Astrocyte of the cerebellum (primary cell): ENCODE results near the gene CEP20.

Experiments
- DNase-seq: peaks from one replicate; pipeline ENCODE4 v3.0.0-alpha.2; 2011; ENCODE audit warnings: low read depth
- H3K4me3 ChIP-seq: 2 replicates; pipeline ENCODE4 v1.5.1; 2011; ENCODE audit warnings: mild to moderate bottlenecking, low read depth, low read length, moderate library complexity
- in situ Hi-C: cut with HindIII; loops from 2 replicates; pipeline ENCODE4 v1.10.0; 2017; ENCODE audit warnings: low sequenced_read_pairs
- TF ChIP-seq, protein P1 (sequence below): IDR thresholded peaks from 2 replicates; pipeline ENCODE4 v1.5.1; 2012; ENCODE audit warnings: low read length, low read depth, moderate library complexity, mild to moderate bottlenecking; ENCODE audit errors: missing control alignments

The CEP20 gene

DNA sequence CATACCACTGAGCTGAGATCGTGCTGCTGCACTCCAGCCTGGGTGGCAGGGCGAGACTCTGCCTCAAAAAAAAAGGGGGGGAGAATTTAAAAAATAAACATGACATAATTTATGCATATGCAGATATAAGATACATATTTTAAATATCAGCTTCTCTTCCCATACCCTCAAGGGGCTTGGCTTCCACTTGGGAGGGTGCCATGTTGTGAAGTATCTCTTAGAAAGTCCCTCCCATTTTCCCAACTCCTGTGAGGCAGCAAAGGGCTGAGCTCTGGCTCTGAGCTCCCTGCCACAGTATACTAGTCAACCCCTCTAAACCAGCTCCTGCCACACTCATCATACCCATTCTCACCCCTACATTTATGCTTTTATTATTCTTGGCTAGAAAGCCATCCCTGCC, 71.0 kb downstream of the CEP20 start:
- in situ Hi-C loops, result no loop called here
- no peak overlapping the region for H3K4me3 ChIP-seq
- DNase-seq, result no peak
- TF ChIP-seq, protein P1, sequence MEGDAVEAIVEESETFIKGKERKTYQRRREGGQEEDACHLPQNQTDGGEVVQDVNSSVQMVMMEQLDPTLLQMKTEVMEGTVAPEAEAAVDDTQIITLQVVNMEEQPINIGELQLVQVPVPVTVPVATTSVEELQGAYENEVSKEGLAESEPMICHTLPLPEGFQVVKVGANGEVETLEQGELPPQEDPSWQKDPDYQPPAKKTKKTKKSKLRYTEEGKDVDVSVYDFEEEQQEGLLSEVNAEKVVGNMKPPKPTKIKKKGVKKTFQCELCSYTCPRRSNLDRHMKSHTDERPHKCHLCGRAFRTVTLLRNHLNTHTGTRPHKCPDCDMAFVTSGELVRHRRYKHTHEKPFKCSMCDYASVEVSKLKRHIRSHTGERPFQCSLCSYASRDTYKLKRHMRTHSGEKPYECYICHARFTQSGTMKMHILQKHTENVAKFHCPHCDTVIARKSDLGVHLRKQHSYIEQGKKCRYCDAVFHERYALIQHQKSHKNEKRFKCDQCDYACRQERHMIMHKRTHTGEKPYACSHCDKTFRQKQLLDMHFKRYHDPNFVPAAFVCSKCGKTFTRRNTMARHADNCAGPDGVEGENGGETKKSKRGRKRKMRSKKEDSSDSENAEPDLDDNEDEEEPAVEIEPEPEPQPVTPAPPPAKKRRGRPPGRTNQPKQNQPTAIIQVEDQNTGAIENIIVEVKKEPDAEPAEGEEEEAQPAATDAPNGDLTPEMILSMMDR, result no peak

DNA sequence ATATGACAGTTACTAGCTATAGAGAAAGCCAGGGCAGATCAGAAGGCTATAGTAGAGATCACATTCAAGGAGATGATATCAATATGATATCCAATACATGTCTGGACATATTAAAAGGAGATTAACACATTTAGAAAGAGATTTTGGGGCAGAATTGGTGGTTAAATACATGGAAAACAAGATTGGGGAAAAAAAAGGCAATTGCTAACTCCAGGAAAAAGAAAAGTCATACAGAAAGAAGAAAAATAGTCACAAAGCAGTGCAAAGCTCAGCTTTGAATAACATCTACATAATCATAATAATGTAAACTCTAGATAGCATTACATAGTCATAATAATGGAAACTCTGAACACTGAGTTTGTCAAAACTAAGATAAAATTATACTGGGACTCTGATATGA, 72.2 kb downstream of the CEP20 start:
- no peak overlapping the region for H3K4me3 ChIP-seq
- DNase-seq, result no peak
- TF ChIP-seq, protein P1, result no peak
- in situ Hi-C loops, result no loop called here
